ENCODE measurements around the gene SRSF5. TPM values are rescaled to one million over a fixed set of nuclear protein-coding genes. Genes with fewer than 3 reads are reported as not detected.

Gene SRSF5
- total and polyA plus RNA-seq, 2 of the 13 experiments (the other 11 are each of a cell fraction or from before 2014, with no cell fraction given) = 189 to 277 TPM

GRCh38 chr14:69766984-69767368, at the start of gene SRSF5 (continued):
- TF ChIP-seq, protein P1, sequence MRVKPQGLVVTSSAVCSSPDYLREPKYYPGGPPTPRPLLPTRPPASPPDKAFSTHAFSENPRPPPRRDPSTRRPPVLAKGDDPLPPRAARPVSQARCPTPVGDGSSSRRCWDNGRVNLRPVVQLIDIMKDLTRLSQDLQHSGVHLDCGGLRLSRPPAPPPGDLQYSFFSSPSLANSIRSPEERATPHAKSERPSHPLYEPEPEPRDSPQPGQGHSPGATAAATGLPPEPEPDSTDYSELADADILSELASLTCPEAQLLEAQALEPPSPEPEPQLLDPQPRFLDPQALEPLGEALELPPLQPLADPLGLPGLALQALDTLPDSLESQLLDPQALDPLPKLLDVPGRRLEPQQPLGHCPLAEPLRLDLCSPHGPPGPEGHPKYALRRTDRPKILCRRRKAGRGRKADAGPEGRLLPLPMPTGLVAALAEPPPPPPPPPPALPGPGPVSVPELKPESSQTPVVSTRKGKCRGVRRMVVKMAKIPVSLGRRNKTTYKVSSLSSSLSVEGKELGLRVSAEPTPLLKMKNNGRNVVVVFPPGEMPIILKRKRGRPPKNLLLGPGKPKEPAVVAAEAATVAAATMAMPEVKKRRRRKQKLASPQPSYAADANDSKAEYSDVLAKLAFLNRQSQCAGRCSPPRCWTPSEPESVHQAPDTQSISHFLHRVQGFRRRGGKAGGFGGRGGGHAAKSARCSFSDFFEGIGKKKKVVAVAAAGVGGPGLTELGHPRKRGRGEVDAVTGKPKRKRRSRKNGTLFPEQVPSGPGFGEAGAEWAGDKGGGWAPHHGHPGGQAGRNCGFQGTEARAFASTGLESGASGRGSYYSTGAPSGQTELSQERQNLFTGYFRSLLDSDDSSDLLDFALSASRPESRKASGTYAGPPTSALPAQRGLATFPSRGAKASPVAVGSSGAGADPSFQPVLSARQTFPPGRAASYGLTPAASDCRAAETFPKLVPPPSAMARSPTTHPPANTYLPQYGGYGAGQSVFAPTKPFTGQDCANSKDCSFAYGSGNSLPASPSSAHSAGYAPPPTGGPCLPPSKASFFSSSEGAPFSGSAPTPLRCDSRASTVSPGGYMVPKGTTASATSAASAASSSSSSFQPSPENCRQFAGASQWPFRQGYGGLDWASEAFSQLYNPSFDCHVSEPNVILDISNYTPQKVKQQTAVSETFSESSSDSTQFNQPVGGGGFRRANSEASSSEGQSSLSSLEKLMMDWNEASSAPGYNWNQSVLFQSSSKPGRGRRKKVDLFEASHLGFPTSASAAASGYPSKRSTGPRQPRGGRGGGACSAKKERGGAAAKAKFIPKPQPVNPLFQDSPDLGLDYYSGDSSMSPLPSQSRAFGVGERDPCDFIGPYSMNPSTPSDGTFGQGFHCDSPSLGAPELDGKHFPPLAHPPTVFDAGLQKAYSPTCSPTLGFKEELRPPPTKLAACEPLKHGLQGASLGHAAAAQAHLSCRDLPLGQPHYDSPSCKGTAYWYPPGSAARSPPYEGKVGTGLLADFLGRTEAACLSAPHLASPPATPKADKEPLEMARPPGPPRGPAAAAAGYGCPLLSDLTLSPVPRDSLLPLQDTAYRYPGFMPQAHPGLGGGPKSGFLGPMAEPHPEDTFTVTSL (CRISPR knock-in tag; IDR thresholded peaks at IDR 0.05; ENCODE audit: borderline replicate concordance) = 0 out of 2 replicates have a peak, but pooled peaks have one; percentile 59
- TF ChIP-seq ZNF607 (CRISPR knock-in tag; IDR thresholded peaks at IDR 0.05; ENCODE audit: borderline replicate concordance) (peak; percentile 85; the same call in 1 of the 2 replicates), SRY (CRISPR knock-in tag; IDR thresholded peaks at IDR 0.05) (no peak), HNRNPLL (IDR thresholded peaks at IDR 0.05; ENCODE audit: low read depth, low read length, poor library complexity, severe bottlenecking) (peak; percentile 97), ZBTB39 (CRISPR knock-in tag; IDR thresholded peaks at IDR 0.05) (no peak), SIN3A (IDR thresholded peaks at IDR 0.05; ENCODE audit: borderline replicate concordance, low read depth, low read length) (peak; percentile 74; the same call in 1 of the 2 replicates), ATF4 (CRISPR knock-in tag; IDR thresholded peaks at IDR 0.05) (no peak), CCDC6 (CRISPR knock-in tag; IDR thresholded peaks at IDR 0.05) (peak; percentile 91), ZBTB34 (CRISPR knock-in tag; IDR thresholded peaks at IDR 0.05) (no peak; the same call in 1 of the 2 replicates), ZFP1 (CRISPR knock-in tag; IDR thresholded peaks at IDR 0.05) (no peak), MED13 (CRISPR knock-in tag; IDR thresholded peaks at IDR 0.05) (0 out of 2 replicates have a peak, but pooled peaks have one; percentile 82), ERF (CRISPR knock-in tag; IDR thresholded peaks at IDR 0.05) (peak; percentile 78)
- TF ChIP-seq, protein P2, sequence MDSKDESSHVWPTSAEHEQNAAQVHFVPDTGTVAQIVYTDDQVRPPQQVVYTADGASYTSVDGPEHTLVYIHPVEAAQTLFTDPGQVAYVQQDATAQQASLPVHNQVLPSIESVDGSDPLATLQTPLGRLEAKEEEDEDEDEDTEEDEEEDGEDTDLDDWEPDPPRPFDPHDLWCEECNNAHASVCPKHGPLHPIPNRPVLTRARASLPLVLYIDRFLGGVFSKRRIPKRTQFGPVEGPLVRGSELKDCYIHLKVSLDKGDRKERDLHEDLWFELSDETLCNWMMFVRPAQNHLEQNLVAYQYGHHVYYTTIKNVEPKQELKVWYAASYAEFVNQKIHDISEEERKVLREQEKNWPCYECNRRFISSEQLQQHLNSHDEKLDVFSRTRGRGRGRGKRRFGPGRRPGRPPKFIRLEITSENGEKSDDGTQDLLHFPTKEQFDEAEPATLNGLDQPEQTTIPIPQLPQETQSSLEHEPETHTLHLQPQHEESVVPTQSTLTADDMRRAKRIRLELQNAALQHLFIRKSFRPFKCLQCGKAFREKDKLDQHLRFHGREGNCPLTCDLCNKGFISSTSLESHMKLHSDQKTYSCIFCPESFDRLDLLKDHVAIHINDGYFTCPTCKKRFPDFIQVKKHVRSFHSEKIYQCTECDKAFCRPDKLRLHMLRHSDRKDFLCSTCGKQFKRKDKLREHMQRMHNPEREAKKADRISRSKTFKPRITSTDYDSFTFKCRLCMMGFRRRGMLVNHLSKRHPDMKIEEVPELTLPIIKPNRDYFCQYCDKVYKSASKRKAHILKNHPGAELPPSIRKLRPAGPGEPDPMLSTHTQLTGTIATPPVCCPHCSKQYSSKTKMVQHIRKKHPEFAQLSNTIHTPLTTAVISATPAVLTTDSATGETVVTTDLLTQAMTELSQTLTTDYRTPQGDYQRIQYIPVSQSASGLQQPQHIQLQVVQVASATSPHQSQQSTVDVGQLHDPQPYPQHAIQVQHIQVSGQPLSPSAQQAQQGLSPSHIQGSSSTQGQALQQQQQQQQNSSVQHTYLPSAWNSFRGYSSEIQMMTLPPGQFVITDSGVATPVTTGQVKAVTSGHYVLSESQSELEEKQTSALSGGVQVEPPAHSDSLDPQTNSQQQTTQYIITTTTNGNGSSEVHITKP (CRISPR knock-in tag; IDR thresholded peaks at IDR 0.05; ENCODE audit: low read depth) = peak; percentile 57

Measured in HepG2 (cell line).